ENCODE results near the gene KIF3A. TPM values are rescaled to one million over a fixed set of nuclear protein-coding genes. Genes with fewer than 3 reads are reported as not detected.

KIF3A gene
- total and polyA plus RNA-seq, 4 donors, result 3.1 to 16.5 (median 9.2) TPM

DNA sequence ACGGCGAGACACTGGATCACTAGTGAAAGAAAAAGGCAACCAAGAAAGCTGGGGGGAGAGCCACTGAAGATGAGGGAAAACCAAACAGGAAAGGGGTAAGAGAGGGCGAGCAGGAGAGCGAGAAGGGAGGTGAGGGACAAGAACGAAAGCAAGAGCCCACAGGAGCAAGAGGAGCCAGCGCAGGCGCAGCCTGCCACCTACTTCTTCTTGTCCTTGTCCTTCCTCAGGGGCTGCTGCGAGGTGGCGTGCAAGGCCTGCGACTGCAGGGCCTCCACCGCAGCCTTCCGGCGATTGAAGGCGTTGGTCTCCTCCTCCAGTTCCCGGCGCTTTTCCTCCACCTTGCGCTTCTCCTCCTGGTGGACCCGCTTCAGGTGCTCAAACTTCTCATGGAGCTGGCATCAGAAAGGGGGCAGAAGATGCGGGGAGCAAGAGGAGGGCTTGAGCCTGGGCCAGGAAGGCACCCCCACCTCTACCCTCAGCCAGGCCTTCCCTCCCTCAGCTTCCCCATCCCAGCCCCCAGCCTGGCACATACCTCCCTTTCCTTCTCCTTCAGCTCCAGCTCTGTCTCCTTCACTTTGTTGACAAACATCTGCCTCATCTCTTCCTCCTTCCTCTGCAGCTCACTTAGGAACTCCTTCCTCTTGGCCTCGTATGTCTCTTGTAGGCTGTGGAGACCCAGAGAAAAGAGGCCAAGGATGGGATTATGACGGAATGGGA lies 23.4 kb upstream of the KIF3A start:
- Histone ChIP-seq H3K9me3 (ENCODE audit: control insufficient read depth in 4 of 4, insufficient read depth in 3 of 4, low read length in 3 of 4) (no peaks in the 10 kb centered on the region), H3K4me1 (ENCODE audit: control insufficient read depth in 5 of 5, insufficient read depth in 5 of 5, low read length in 5 of 5) (no peaks in the 10 kb centered on the region), H3K36me3 (ENCODE audit: control insufficient read depth in 4 of 4, insufficient read depth in 4 of 4, low read length in 4 of 4) (peaks cover 3 to 48% (median 29%) of the 10 kb centered on the region in 4 donors), H3K4me3 (no peak overlapping the region), H3K27ac (ENCODE audit: low read depth in 1 of 2, low read length in 1 of 2) (no peak overlapping the region), H3K9ac (ENCODE audit: insufficient read depth in 1 of 2, low read length in 2 of 2) (no peak overlapping the region), H3K27me3 (ENCODE audit: control insufficient read depth in 3 of 3, insufficient read depth in 3 of 3, low read length in 2 of 3) (no peaks in the 10 kb centered on the region)
- 95 to 96% methylated on average over 21 of the region's 21 CpGs for WGBS, 2 donors
- no peak for TF ChIP-seq CTCF (IDR thresholded peaks at IDR 0.05; ENCODE audit: control extremely low read depth, extremely low read depth)
- ATAC-seq (ENCODE audit: insufficient read depth, low FRiP score), result no peak
- DNase-seq, result no peak

DNA sequence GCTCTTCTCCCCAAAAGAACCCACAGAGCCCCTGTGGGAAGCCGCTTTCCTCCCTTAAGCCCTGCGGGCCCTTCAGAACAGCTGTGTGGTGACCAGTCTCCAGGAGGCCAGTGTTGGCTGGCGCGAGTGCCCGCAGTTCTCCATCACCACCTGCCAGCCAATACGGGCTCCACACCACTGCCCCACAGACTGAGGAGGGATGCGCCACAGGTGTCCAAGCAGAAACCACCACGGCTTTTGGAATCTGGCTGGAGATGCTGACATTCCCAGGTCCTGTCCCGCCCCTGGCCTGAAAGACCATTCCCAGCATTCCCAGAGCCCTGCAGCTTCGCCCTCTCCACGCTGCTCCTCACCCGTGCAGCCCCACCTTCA lies 22.7 kb upstream of the KIF3A start:
- Histone ChIP-seq H3K27me3 (ENCODE audit: control insufficient read depth in 3 of 3, insufficient read depth in 3 of 3, low read length in 2 of 3) (no peaks in the 10 kb centered on the region), H3K36me3 (ENCODE audit: control insufficient read depth in 4 of 4, insufficient read depth in 4 of 4, low read length in 4 of 4) (peaks cover 3 to 48% (median 26%) of the 10 kb centered on the region in 4 donors), H3K9ac (ENCODE audit: insufficient read depth in 1 of 2, low read length in 2 of 2) (no peak overlapping the region), H3K27ac (ENCODE audit: low read depth in 1 of 2, low read length in 1 of 2) (no peak overlapping the region), H3K4me1 (ENCODE audit: control insufficient read depth in 5 of 5, insufficient read depth in 5 of 5, low read length in 5 of 5) (no peaks in the 10 kb centered on the region), H3K4me3 (no peak overlapping the region), H3K9me3 (ENCODE audit: control insufficient read depth in 4 of 4, insufficient read depth in 3 of 4, low read length in 3 of 4) (no peaks in the 10 kb centered on the region)
- DNase-seq, result no peak
- WGBS, 2 donors, result 96 to 97% methylated on average over 12 of the region's 12 CpGs
- no peak for ATAC-seq (ENCODE audit: insufficient read depth, low FRiP score)
- no peak for TF ChIP-seq CTCF (IDR thresholded peaks at IDR 0.05; ENCODE audit: control extremely low read depth, extremely low read depth)

- H3K4me1 ChIP-seq (ENCODE audit: control insufficient read depth in 5 of 5, insufficient read depth in 5 of 5, low read length in 5 of 5), result no peaks in the 10 kb centered on the region
- ATAC-seq (ENCODE audit: insufficient read depth, low FRiP score), result no peak
- no peaks in the 10 kb centered on the region for H3K27me3 ChIP-seq (ENCODE audit: control insufficient read depth in 3 of 3, insufficient read depth in 3 of 3, low read length in 2 of 3)
- DNase-seq, result peak in 1 of 3 donors; percentile 43
- H3K36me3 ChIP-seq (ENCODE audit: control insufficient read depth in 4 of 4, insufficient read depth in 4 of 4, low read length in 4 of 4), result peaks cover 3 to 43% (median 23%) of the 10 kb centered on the region in 4 donors
- no peak for TF ChIP-seq CTCF (IDR thresholded peaks at IDR 0.05; ENCODE audit: control extremely low read depth, extremely low read depth)
- no peaks in the 10 kb centered on the region for H3K9me3 ChIP-seq (ENCODE audit: control insufficient read depth in 4 of 4, insufficient read depth in 3 of 4, low read length in 3 of 4)
- no peak overlapping the region for H3K4me3 ChIP-seq
- 92 to 94% methylated on average over 13 of the region's 13 CpGs for WGBS, 2 donors
- H3K9ac ChIP-seq (ENCODE audit: insufficient read depth in 1 of 2, low read length in 2 of 2), result no peak overlapping the region
- H3K27ac ChIP-seq (ENCODE audit: low read depth in 1 of 2, low read length in 1 of 2), result no peak overlapping the region
Observed at GRCh38 chr5:132759114-132760048, 22.0 kb upstream of the KIF3A start.

Measured in lung (tissue), 12 donors.